Measurements from ENCODE around the gene NMUR2.

DNA sequence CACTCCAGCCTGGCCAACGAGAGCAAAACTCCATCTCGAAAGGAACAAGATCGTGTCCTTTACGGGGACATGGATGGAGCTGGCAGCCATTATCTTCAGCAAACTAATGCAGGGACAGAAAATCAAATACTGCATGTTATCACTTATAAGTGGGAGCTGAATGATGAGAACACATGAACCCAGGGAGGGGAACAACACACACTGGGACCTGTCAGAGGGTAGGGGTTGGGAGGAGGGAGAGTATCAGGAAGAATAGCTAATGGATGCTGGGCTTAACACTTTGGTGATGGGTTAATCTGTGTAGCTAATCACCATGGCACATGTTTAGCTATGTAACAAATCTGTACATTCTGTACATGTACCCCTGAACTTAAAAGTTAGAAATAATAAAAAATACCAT is 40.9 kb downstream of the NMUR2 start:
- TF ChIP-seq, protein P1, sequence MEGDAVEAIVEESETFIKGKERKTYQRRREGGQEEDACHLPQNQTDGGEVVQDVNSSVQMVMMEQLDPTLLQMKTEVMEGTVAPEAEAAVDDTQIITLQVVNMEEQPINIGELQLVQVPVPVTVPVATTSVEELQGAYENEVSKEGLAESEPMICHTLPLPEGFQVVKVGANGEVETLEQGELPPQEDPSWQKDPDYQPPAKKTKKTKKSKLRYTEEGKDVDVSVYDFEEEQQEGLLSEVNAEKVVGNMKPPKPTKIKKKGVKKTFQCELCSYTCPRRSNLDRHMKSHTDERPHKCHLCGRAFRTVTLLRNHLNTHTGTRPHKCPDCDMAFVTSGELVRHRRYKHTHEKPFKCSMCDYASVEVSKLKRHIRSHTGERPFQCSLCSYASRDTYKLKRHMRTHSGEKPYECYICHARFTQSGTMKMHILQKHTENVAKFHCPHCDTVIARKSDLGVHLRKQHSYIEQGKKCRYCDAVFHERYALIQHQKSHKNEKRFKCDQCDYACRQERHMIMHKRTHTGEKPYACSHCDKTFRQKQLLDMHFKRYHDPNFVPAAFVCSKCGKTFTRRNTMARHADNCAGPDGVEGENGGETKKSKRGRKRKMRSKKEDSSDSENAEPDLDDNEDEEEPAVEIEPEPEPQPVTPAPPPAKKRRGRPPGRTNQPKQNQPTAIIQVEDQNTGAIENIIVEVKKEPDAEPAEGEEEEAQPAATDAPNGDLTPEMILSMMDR (IDR thresholded peaks at IDR 0.05) = no peak
- TF ChIP-seq POLR2A (IDR thresholded peaks at IDR 0.05) = no peak

Measured in heart left ventricle (tissue), 13 donors.